Esophagus muscularis mucosa (tissue), 3 donors: ENCODE measurements around the gene LRGUK.

Source experiments
- CTCF ChIP-seq, 3 experiments: fragments of 200-600 bp in 2 of 3; fragments of 450-650 bp in 1 of 3; sonication (generic) in 2 of 3; IDR thresholded peaks; one replicate each; pipeline ENCODE4 v1.5.1; 2017 to 2019; ENCODE audit warnings: antibody characterized with exemption in 3 of 3, mild to moderate bottlenecking in 2 of 3, moderate library complexity in 1 of 3
- POLR2A ChIP-seq: fragments of 450-650 bp; IDR thresholded peaks from one replicate; pipeline ENCODE4 v1.6.1; 2017; ENCODE audit warnings: antibody characterized with exemption, moderate library complexity, mild to moderate bottlenecking, low read depth
- POLR2AphosphoS5 ChIP-seq, 2 donors: sonication (generic); formaldehyde crosslinking; IDR thresholded peaks; one replicate each; pipeline ENCODE4 v1.6.1; 2017; ENCODE audit warnings: antibody characterized with exemption in 2 of 2

- TF ChIP-seq CTCF (IDR thresholded peaks at IDR 0.05) (no peak), POLR2A (no peak), POLR2AphosphoS5 (IDR thresholded peaks at IDR 0.05) (no peak)
These were observed 70.2 kb downstream of the LRGUK start for GRCh38 chr7:134197345-134197744.
